Activated T-helper 1 cell treated with anti-CD3 and anti-CD28 coated beads, Interleukin-12 subunit alpha, Interleukin-12 subunit beta, Interleukin-2, Interleukin-4 antibody, amounts not matched to agents 30 ng/mL and 10 ng/mL and 1 ng/mL, durations not matched to agents 14 hours and 24 hours and 36 hours (primary cell): ENCODE data around the gene CATSPERD. TPM values are rescaled to one million over a fixed set of nuclear protein-coding genes. Genes with fewer than 3 reads are reported as not detected.
"Not testable (repeated sequence)": the region's sequence is repeated elsewhere in the genome, so short reads cannot be mapped to it uniquely, and the experiment has no call there.

Source experiments
- DNase-seq: peaks from one replicate; pipeline ENCODE4 v3.0.0; 2021; ENCODE audit warnings: low spot score
- H3K27ac Mint-ChIP-seq: one replicate; pipeline ENCODE4 v1.8.0; 2021; ENCODE audit warnings: mild to moderate bottlenecking, mixed read lengths
- H3K27me3 Mint-ChIP-seq: one replicate; pipeline ENCODE4 v1.8.0; 2022; ENCODE audit warnings: mild to moderate bottlenecking, moderate library complexity, mixed read lengths; ENCODE audit not compliant: insufficient read depth
- H3K36me3 Mint-ChIP-seq: one replicate; pipeline ENCODE4 v1.8.0; 2021; ENCODE audit warnings: low read depth, mixed read lengths
- H3K4me1 Mint-ChIP-seq: one replicate; pipeline ENCODE4 v1.8.0; 2021; ENCODE audit warnings: low read depth, mixed read lengths
- H3K4me3 Mint-ChIP-seq: one replicate; pipeline ENCODE4 v1.8.0; 2021; ENCODE audit warnings: mild to moderate bottlenecking, moderate library complexity, mixed read lengths
- H3K9me3 Mint-ChIP-seq: one replicate; pipeline ENCODE4 v1.8.0; 2021; ENCODE audit warnings: mixed read lengths
- intact Hi-C: fragments of 100-400 bp; cut with micrococcal nuclease; formaldehyde crosslinking; loops from one replicate; pipeline ENCODE4 v1.15.1; 2024
- total RNA-seq: library from RNA; stranded (reverse); gene quantifications from 2 replicates; pipeline ENCODE4 v1.2.3, GENCODE V29; 2022

Gene CATSPERD
- total RNA-seq, 1 donor from 2014 or later: not detected

- Mint-ChIP-seq H3K4me3 (no peak overlapping the region), H3K27ac (no peak overlapping the region), H3K36me3 (peaks cover 51% of the 10 kb centered on the region), H3K9me3 (no peaks in the 10 kb centered on the region), H3K27me3 (no peaks in the 10 kb centered on the region), H3K4me1 (peaks cover under 1% of the 10 kb centered on the region)
- intact Hi-C loops: no loop called here
- DNase-seq: no peak
Measured at GRCh38 chr19:5697022-5697889, 23.2 kb upstream of the CATSPERD start.

- Mint-ChIP-seq H3K27ac (no peak overlapping the region), H3K4me3 (no peak overlapping the region), H3K27me3 (no peaks in the 10 kb centered on the region), H3K9me3 (no peaks in the 10 kb centered on the region), H3K4me1 (no peaks in the 10 kb centered on the region), H3K36me3 (peaks cover 44% of the 10 kb centered on the region)
- intact Hi-C loops: no loop called here
- no peak for DNase-seq
Measured at GRCh38 chr19:5697890-5698634, 22.4 kb upstream of the CATSPERD start.

GRCh38 chr19:5698635-5699422 is 21.6 kb upstream of the CATSPERD start:
- H3K36me3 Mint-ChIP-seq: peaks cover 48% of the 10 kb centered on the region
- DNase-seq: no peak
- no peaks in the 10 kb centered on the region for H3K4me1 Mint-ChIP-seq
- H3K27me3 Mint-ChIP-seq: no peaks in the 10 kb centered on the region
- intact Hi-C loops: no loop called here
- H3K4me3 Mint-ChIP-seq: no peak overlapping the region
- no peak overlapping the region for H3K27ac Mint-ChIP-seq
- no peaks in the 10 kb centered on the region for H3K9me3 Mint-ChIP-seq

- no peaks in the 10 kb centered on the region for H3K27me3 Mint-ChIP-seq
- H3K36me3 Mint-ChIP-seq: peaks cover 37% of the 10 kb centered on the region
- H3K4me3 Mint-ChIP-seq: no peak overlapping the region
- no peak for DNase-seq
- H3K4me1 Mint-ChIP-seq: no peaks in the 10 kb centered on the region
- no peaks in the 10 kb centered on the region for H3K9me3 Mint-ChIP-seq
- intact Hi-C loops: no loop called here
- no peak overlapping the region for H3K27ac Mint-ChIP-seq
Measured at GRCh38 chr19:5700455-5701092, 19.9 kb upstream of the CATSPERD start.

GRCh38 chr19:5702053-5702410 is 18.4 kb upstream of the CATSPERD start:
- intact Hi-C loops, H3K27ac Mint-ChIP-seq, H3K4me1 Mint-ChIP-seq, DNase-seq, H3K4me3 Mint-ChIP-seq, H3K9me3 Mint-ChIP-seq, H3K27me3 Mint-ChIP-seq: not testable (repeated sequence)
- H3K36me3 Mint-ChIP-seq: peaks cover 33% of the 10 kb centered on the region

- Mint-ChIP-seq H3K27ac (no peak overlapping the region), H3K4me3 (no peak overlapping the region), H3K27me3 (no peaks in the 10 kb centered on the region), H3K9me3 (no peaks in the 10 kb centered on the region), H3K4me1 (no peaks in the 10 kb centered on the region), H3K36me3 (peaks cover 29% of the 10 kb centered on the region)
- no peak for DNase-seq
- intact Hi-C loops: no loop called here
Measured at GRCh38 chr19:5703819-5704818, 16.3 kb upstream of the CATSPERD start.

GRCh38 chr19:5705552-5705951 is 14.9 kb upstream of the CATSPERD start:
- intact Hi-C loops: no loop called here
- no peaks in the 10 kb centered on the region for H3K27me3 Mint-ChIP-seq
- H3K36me3 Mint-ChIP-seq: peaks cover 25% of the 10 kb centered on the region
- H3K27ac Mint-ChIP-seq: no peak overlapping the region
- H3K4me3 Mint-ChIP-seq: no peak overlapping the region
- no peaks in the 10 kb centered on the region for H3K4me1 Mint-ChIP-seq
- no peak for DNase-seq
- H3K9me3 Mint-ChIP-seq: no peaks in the 10 kb centered on the region

GRCh38 chr19:5706876-5707573 is 13.4 kb upstream of the CATSPERD start:
- intact Hi-C loops: no loop called here
- no peaks in the 10 kb centered on the region for H3K27me3 Mint-ChIP-seq

GRCh38 chr19:5707576-5708575 is 12.6 kb upstream of the CATSPERD start:
- no peaks in the 10 kb centered on the region for H3K9me3 Mint-ChIP-seq
- no peaks in the 10 kb centered on the region for H3K4me1 Mint-ChIP-seq
- H3K36me3 Mint-ChIP-seq: peaks cover 20% of the 10 kb centered on the region
- H3K4me3 Mint-ChIP-seq: no peak overlapping the region
- H3K27ac Mint-ChIP-seq: no peak overlapping the region
- H3K27me3 Mint-ChIP-seq: no peaks in the 10 kb centered on the region
- DNase-seq: no peak
- intact Hi-C loops: no loop called here

More at GRCh38 chr19:5706876-5707573, 13.4 kb upstream of the CATSPERD start:
- Mint-ChIP-seq H3K4me1 (no peaks in the 10 kb centered on the region), H3K36me3 (peaks cover 16% of the 10 kb centered on the region), H3K4me3 (no peak overlapping the region), H3K9me3 (no peaks in the 10 kb centered on the region), H3K27ac (no peak overlapping the region)
- no peak for DNase-seq

GRCh38 chr19:5711025-5711424 is 9.4 kb upstream of the CATSPERD start:
- intact Hi-C loops: no loop called here
- no peaks in the 10 kb centered on the region for H3K9me3 Mint-ChIP-seq

More at GRCh38 chr19:5711025-5711424, 9.4 kb upstream of the CATSPERD start:
- H3K4me1 Mint-ChIP-seq: peaks cover 4% of the 10 kb centered on the region
- peaks cover 26% of the 10 kb centered on the region for H3K36me3 Mint-ChIP-seq
- no peak for DNase-seq
- H3K4me3 Mint-ChIP-seq: no peak overlapping the region
- H3K27me3 Mint-ChIP-seq: no peaks in the 10 kb centered on the region
- H3K27ac Mint-ChIP-seq: no peak overlapping the region
